ENCODE data around the gene NTHL1. TPM values are rescaled to one million over a fixed set of nuclear protein-coding genes. Genes with fewer than 3 reads are reported as not detected.

NTHL1 gene
- total RNA-seq, 1 donor from 2014 or later = 32.3 TPM

- no peak for DNase-seq
Measured at GRCh38 chr16:2083876-2084780, 36.5 kb upstream of the NTHL1 start.

GRCh38 chr16:2083409-2083808 is 35.8 kb upstream of the NTHL1 start:
- no peak for DNase-seq

GRCh38 chr16:2082983-2083364 is 35.3 kb upstream of the NTHL1 start:
- DNase-seq = no peak

- no peak for DNase-seq
Measured at GRCh38 chr16:2082171-2082982, 34.7 kb upstream of the NTHL1 start.

- DNase-seq = no peak
Measured at GRCh38 chr16:2081201-2082084, 33.8 kb upstream of the NTHL1 start.

GRCh38 chr16:2079991-2080390 is 32.4 kb upstream of the NTHL1 start:
- DNase-seq = no peak

GRCh38 chr16:2079311-2079800 is 31.7 kb upstream of the NTHL1 start:
- no peak for DNase-seq

GRCh38 chr16:2078691-2079090 is 31.1 kb upstream of the NTHL1 start:
- DNase-seq = no peak

- DNase-seq = no peak
Measured at GRCh38 chr16:2078096-2078495, 30.5 kb upstream of the NTHL1 start.

GRCh38 chr16:2077696-2078095 is 30.1 kb upstream of the NTHL1 start:
- no peak for DNase-seq

- DNase-seq = no peak
Measured at GRCh38 chr16:2077016-2077415, 29.4 kb upstream of the NTHL1 start.

GRCh38 chr16:2076072-2076865 is 28.6 kb upstream of the NTHL1 start:
- DNase-seq = no peak

GRCh38 chr16:2075631-2076030 is 28.0 kb upstream of the NTHL1 start:
- no peak for DNase-seq

- DNase-seq = no peak
Measured at GRCh38 chr16:2074071-2074470, 26.4 kb upstream of the NTHL1 start.

- DNase-seq = no peak
Measured at GRCh38 chr16:2072926-2073325, 25.3 kb upstream of the NTHL1 start.

- no peak for DNase-seq
Measured at GRCh38 chr16:2071454-2072202, 24.0 kb upstream of the NTHL1 start.

GRCh38 chr16:2070576-2071453 is 23.2 kb upstream of the NTHL1 start:
- no peak for DNase-seq

GRCh38 chr16:2066139-2066538 is 18.5 kb upstream of the NTHL1 start:
- no peak for DNase-seq

GRCh38 chr16:2064368-2064945 is 16.8 kb upstream of the NTHL1 start:
- DNase-seq = no peak

- DNase-seq = no peak
Measured at GRCh38 chr16:2063861-2064260, 16.2 kb upstream of the NTHL1 start.
